ACC112 (cell line): ENCODE data around the gene TNFRSF14.
"Not testable (repeated sequence)": the region's sequence is repeated elsewhere in the genome, so short reads cannot be mapped to it uniquely, and the experiment has no call there.

ENCODE experiments used
- H2AFZ ChIP-seq: fragments of 200-600 bp; sonication (generic); one replicate; pipeline ENCODE4 v1.6.0; 2017; ENCODE audit warnings: antibody characterized with exemption, low read length; ENCODE audit not compliant: unreplicated experiment
- H3K27ac ChIP-seq: fragments of 200-600 bp; sonication (generic); 2 replicates; pipeline ENCODE4 v1.5.1; 2014; ENCODE audit warnings: low read depth, mild to moderate bottlenecking, antibody characterized with exemption, low read length, moderate library complexity
- H3K27me3 ChIP-seq: fragments of 200-600 bp; sonication (generic); 2 replicates; pipeline ENCODE4 v1.6.1; 2014; ENCODE audit warnings: mild to moderate bottlenecking, antibody characterized with exemption, low read length, moderate library complexity, mixed read lengths; ENCODE audit not compliant: insufficient read depth
- H3K36me3 ChIP-seq: fragments of 200-600 bp; sonication (generic); 2 replicates; pipeline ENCODE4 v1.6.1; 2016; ENCODE audit warnings: mild to moderate bottlenecking, antibody characterized with exemption, low read length, moderate library complexity, mixed read lengths; ENCODE audit not compliant: insufficient read depth
- H3K4me1 ChIP-seq: fragments of 200-600 bp; sonication (generic); one replicate; pipeline ENCODE4 v1.6.1; 2016; ENCODE audit warnings: low read length, mixed read lengths; ENCODE audit not compliant: insufficient read depth, unreplicated experiment, control insufficient read depth
- H3K4me3 ChIP-seq: fragments of 200-600 bp; sonication (generic); 2 replicates; pipeline ENCODE4 v1.5.1; 2014; ENCODE audit warnings: mild to moderate bottlenecking, low read depth, low read length
- H3K79me2 ChIP-seq: fragments of 200-600 bp; sonication (generic); one replicate; pipeline ENCODE4 v1.6.0; 2016; ENCODE audit warnings: low read length; ENCODE audit not compliant: control insufficient read depth, unreplicated experiment, insufficient read depth

TNFRSF14 gene

DNA sequence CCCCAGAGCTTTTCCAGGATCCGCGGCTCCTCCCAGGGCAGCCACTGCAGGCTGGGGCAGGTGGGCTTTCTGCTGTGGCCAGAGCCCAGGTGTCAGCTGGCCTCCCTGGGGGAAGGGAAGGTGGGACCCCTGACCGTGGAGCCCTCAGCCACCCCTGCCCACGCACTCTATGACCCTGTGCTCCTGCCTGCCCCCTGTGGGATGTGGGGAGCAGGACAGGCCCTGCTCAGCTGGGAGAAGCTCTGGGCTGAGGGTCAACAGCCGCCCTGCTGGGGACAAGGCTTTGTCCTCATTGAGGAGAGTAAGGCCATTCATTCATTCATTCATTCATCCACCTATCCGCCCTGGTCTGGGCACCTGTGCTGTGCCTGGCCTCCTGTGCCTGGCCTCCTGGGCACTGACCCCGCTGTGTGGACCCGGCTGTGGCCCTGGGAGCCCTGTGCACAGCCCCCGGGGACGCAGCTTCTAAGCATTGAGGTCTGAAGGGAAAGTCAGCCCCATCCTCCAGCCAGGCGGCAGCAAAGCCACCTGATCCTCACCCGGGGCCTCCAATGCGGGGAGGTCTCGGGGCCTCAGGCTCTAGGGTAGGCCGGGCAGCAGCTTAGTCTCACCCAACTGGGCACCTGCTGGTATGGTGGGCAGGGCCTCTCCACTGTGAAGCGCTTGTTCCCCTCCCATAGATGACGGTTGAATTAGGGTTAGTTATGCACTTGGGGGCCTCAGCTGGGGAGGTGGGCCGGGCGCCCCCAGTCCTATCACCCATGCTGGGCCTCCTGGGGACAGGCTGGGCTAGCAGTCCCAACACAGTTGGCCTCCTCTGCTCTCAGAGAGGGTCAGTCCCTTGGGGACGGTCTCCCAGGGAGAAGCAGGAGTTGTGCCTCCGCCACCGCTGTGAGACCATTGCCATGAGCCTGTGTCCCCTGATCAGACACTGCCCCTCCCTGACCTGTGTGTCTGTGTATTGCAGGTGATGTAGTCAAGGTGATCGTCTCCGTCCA is 6.0 kb downstream of the TNFRSF14 start:
- no peaks in the 10 kb centered on the region for H3K27me3 ChIP-seq
- no peaks in the 10 kb centered on the region for H3K79me2 ChIP-seq
- no peak overlapping the region for H3K4me3 ChIP-seq
- H3K27ac ChIP-seq: no peak overlapping the region
- no peak overlapping the region for H2AFZ ChIP-seq
- no peaks in the 10 kb centered on the region for H3K36me3 ChIP-seq
- peaks cover 1% of the 10 kb centered on the region for H3K4me1 ChIP-seq

DNA sequence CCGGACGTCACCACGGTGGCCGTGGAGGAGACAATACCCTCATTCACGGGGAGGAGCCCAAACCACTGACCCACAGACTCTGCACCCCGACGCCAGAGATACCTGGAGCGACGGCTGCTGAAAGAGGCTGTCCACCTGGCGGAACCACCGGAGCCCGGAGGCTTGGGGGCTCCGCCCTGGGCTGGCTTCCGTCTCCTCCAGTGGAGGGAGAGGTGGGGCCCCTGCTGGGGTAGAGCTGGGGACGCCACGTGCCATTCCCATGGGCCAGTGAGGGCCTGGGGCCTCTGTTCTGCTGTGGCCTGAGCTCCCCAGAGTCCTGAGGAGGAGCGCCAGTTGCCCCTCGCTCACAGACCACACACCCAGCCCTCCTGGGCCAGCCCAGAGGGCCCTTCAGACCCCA is 7.0 kb downstream of the TNFRSF14 start:
- H3K27ac ChIP-seq: no peak overlapping the region

DNA sequence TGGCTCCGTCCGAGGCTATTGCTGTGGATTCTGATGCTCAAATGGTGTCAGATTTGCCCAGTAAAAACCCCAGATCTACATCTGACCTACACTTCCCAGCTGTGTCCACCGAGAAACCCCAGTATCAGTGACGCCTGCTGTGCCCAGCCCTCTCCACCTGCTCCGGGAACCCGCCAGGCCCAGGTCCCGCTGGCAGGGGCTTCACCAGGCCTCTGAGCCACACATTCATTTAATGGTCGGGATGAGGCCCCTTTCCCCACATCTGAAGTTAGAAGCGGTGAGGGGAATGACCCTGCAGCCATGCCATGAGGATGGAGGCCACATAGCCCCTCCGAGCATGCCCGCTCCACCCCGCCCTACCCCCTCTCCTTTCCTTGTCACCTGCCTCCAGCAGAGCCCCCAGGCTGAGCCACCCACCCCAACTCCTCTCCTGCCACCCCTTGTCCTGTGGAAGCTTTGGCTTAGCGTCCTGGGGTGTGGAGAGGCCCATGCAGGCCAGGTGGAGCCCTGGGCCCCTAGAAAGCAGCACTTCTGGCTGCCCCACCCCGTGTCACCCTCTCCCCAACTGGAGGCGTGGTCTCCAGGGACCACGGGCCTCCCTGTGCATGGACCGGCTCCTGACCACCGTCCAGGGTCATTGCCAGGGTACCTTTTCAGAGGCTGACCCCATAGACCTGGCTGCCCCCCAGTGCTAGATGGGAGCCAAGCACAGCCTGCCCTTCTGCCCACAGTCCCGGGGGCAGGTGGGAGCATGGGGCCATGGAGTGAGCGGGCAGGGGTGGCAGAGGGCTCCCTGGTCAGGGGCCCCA is 8.0 kb downstream of the TNFRSF14 start:
- Histone ChIP-seq H3K4me1 (no peaks in the 10 kb centered on the region), H3K36me3 (no peaks in the 10 kb centered on the region), H3K79me2 (no peaks in the 10 kb centered on the region), H3K27ac (no peak overlapping the region), H3K4me3 (no peak overlapping the region), H3K27me3 (no peaks in the 10 kb centered on the region; the same call in 1 of the 2 replicates), H2AFZ (no peak overlapping the region)

More for the DNA sequence above, 7.0 kb downstream of the TNFRSF14 start:
- Histone ChIP-seq H3K27me3 (no peaks in the 10 kb centered on the region), H2AFZ (no peak overlapping the region), H3K4me1 (no peaks in the 10 kb centered on the region), H3K36me3 (no peaks in the 10 kb centered on the region), H3K4me3 (no peak overlapping the region), H3K79me2 (no peaks in the 10 kb centered on the region)

DNA sequence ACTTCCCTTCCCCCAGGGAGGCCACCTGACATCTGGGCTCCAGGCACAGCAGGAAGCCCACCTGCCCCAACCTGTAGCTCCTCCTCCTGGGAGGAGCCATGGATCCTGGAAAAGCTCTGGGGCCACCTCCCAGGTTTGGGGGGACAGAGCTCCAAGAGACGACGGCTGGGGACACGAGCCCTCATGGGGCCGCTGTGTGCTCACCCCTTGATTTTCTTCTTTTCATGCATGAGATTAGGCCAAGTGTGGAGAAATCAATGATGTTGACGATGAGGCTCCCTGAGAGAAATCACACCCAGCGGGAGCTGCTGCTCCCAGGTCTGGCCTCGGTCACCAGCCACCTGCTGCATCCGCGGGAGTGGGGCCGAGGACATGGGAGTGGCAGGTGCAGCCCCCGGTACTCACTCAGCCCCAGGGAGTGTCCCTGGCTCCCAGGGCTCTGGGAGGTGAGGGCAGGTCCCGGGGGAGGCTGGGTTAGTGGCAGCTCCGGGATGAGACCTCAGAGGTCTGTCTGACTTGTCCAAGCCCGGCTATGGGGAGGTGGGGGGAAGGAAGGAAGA is 8.7 kb downstream of the TNFRSF14 start:
- no peak overlapping the region for H2AFZ ChIP-seq
- H3K4me3 ChIP-seq: no peak overlapping the region
- no peak overlapping the region for H3K27ac ChIP-seq
- H3K79me2 ChIP-seq: no peaks in the 10 kb centered on the region
- H3K36me3 ChIP-seq: no peaks in the 10 kb centered on the region
- H3K27me3 ChIP-seq: no peaks in the 10 kb centered on the region; the same call in 1 of the 2 replicates
- no peaks in the 10 kb centered on the region for H3K4me1 ChIP-seq

DNA sequence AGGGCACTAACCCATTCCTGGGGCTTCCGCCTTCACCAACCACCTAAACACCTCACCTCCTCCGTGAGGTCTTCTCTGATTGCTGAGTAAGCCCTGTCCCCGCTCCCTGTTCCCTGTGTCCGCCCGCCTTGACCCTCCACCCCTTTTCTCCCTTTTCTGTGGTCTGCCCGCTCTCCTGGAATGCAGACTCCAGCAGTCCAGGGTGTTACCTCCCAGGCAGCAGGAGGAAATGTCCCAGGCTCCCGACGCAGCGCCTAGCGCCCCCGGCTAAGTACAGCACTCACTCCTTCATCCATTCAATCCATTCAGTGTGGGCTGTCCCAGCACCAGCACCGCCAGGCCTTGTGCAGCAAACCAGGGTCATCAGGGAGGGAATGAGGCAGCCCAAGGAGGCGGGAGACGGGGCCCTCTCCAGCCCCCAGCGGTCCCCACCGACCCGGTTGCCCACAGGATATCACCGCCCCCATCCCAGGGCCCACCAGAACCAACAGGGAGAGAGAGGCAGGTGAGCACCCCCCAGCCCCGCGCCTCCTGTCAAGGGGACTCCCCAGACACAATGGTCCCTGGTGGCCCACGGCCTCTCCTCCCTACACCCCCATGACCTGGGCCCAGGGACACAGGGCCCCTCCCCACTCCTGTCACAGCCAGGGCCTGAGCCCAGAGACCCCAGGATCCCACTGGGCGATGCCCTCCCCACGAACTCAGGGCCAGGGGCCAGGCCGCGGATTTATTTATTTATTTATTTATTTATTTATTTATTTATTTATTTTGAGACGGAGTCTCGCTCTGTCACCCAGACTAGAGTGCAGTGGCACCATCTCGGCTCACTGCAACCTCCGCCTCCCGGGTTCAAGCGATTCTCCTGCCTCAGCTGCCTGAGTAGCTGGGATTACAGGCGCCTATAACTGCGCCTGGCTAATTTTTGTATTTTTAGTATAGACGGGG is 10.2 kb downstream of the TNFRSF14 start:
- H3K27ac ChIP-seq: no peak overlapping the region
- H3K36me3 ChIP-seq: no peaks in the 10 kb centered on the region
- no peaks in the 10 kb centered on the region for H3K79me2 ChIP-seq
- H2AFZ ChIP-seq: no peak overlapping the region
- H3K27me3 ChIP-seq: peaks cover 8% of the 10 kb centered on the region; the same call in 1 of the 2 replicates
- H3K4me3 ChIP-seq: no peak overlapping the region
- no peaks in the 10 kb centered on the region for H3K4me1 ChIP-seq

DNA sequence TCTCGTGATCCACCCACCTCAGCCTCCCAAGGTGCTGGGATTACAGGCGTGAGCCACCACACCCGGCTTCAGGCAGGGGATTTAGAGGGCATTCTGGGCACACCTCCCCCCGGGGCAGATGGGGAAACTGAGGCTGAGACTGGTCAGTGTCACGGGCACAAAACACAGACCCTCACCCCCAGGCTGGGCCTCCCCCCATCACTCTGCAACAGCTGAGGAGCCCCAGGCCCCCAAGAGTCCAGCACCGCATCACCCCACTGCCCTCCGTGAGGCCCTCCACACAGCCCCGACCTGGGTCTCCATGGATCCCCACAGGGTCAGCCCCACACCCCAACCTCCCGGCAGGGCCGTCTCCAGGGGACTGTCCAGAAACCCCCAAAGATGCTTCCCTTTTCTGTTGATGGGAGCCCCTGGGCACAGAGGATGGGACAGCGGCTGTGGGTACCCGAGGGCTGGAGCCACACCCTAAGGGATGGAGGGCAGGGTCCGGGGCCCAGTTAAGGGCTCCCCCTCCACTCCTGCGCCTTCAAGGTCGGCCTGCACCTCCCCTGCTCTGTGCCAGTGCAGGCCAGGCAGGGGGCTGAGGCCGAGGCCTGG is 11.0 kb downstream of the TNFRSF14 start:
- Histone ChIP-seq H3K4me3 (no peak overlapping the region), H2AFZ (no peak overlapping the region), H3K79me2 (no peaks in the 10 kb centered on the region), H3K4me1 (no peaks in the 10 kb centered on the region), H3K36me3 (no peaks in the 10 kb centered on the region), H3K27me3 (peaks cover 8% of the 10 kb centered on the region; the same call in 1 of the 2 replicates), H3K27ac (no peak overlapping the region)

DNA sequence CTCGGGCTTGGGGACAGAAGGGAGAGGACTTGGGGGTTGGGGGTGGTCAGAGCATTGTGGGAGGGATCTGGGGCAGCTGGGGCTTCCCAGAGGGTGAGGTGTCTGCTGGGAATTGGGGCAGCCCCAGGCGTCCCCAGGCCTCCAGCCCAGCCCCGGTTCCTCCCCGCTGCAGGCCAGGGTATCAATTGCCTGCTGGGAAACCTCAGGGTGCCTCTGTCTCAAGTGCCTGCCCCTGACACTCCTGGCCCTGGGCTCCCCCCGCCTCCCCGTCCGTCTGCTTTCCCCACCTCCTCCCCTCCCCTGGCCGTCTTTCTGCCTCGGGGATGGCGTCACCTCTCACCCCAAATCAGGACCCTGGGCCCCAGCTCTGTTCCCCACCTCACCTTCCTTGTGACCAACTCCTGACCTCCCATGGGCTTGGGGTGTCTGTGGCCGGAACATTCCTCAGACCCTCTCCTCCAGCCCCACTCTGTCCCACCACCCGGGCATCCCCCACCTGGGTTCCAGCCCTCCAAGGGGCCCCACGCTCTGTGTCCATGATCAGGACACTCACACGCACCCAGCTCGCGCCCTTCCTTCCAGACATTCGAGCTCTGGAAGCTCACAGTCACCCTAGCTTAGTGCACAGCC is 12.1 kb downstream of the TNFRSF14 start:
- not testable (repeated sequence) for H2AFZ ChIP-seq, H3K4me1 ChIP-seq, H3K4me3 ChIP-seq, H3K36me3 ChIP-seq, H3K27ac ChIP-seq, H3K79me2 ChIP-seq
- H3K27me3 ChIP-seq: peaks cover 18% of the 10 kb centered on the region; the same call in 1 of the 2 replicates

DNA sequence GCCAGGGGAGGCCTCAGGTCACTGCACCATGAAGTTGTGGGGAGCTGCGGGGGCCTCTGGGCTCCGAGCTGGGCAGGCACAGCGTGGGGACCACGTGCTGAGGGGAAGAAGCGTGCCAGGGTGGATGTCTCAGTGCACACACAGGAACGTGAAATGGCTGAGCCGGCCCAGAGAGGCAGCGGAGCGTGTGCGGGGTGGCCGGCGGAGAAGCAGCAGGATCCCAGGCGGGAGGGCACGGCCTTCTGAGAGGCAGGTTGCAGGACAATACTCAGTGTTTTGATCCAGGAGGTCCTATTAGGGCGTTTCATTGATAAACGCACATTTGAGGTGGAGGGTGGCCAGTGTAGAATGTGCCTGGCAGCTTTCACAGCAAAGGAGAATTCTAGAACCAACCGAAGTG is 12.9 kb downstream of the TNFRSF14 start:
- no peaks in the 10 kb centered on the region for H3K79me2 ChIP-seq
- H3K4me1 ChIP-seq: no peaks in the 10 kb centered on the region
- H2AFZ ChIP-seq: no peak overlapping the region
- H3K27me3 ChIP-seq: peaks cover 23% of the 10 kb centered on the region
- no peak overlapping the region for H3K4me3 ChIP-seq
- no peak overlapping the region for H3K27ac ChIP-seq
- no peaks in the 10 kb centered on the region for H3K36me3 ChIP-seq

DNA sequence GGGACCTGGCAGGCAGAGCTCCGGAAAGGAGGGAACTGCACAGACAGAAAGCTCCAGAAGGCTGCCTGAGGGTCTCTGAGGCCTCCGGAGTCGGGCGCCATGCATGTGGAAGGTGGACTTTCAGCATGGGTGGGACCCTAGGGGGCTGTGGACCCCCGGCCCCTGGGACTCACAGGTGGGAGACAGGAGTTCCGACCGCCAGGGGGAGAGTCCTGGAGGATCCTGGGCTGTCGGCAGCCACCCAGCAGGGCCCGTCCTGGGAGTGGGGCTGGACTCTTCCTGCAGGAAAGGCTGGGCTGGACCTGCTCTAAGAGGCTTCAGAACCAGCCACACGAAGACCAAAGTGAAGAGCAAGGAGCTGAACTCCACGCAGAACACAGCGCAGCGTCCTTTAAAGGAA is 13.5 kb downstream of the TNFRSF14 start:
- not testable (repeated sequence) for H3K4me3 ChIP-seq, H2AFZ ChIP-seq, H3K79me2 ChIP-seq, H3K36me3 ChIP-seq, H3K27ac ChIP-seq, H3K4me1 ChIP-seq
- peaks cover 27% of the 10 kb centered on the region for H3K27me3 ChIP-seq
